Measurements from ENCODE around the gene ITGAE. TPM values are rescaled to one million over a fixed set of nuclear protein-coding genes. Genes with fewer than 3 reads are reported as not detected.

The ITGAE gene
- total and polyA plus RNA-seq, 2 experiments from 2014 or later: 11.7 to 44.9 TPM

DNA sequence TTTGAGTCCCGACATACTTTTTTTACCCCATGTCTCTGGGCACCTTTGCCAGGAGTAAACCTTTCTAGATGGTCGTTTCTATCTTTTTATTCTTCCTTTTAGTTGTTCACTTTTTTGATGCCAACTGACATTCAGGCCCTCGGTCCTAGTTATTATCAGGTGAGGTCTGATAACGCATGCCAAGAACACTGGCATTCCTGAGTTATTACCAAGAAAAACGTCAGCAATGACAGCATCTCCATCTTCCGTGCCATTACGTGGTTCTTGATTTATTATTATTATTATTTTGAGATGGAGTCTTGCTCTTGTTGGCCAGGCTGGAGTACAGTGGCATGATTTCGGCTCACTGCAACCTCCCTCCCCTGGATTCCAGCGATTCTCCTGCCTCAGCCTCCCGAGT, 55.9 kb downstream of the ITGAE start:
- no peaks in the 10 kb centered on the region for H4K20me1 ChIP-seq (replicated peaks; ENCODE audit: insufficient read depth)
- Mint-ChIP-seq H3K4me3 (no peak overlapping the region), H3K9me3 (0 out of 3 replicates have a peak, but pooled peaks cover under 1% of the 10 kb centered on the region), H3K4me1 (peaks cover 5% of the 10 kb centered on the region), H3K36me3 (ENCODE audit: low read depth) (no peaks in the 10 kb centered on the region), H3K27ac (no peak overlapping the region), H3K27me3 (ENCODE audit: insufficient read depth, low read depth, poor library complexity) (peaks cover 12% of the 10 kb centered on the region)
- H3F3A ChIP-seq (replicated peaks; ENCODE audit: low read depth): peaks cover 4% of the 10 kb centered on the region; the same call in 1 of the 2 replicates
- no peaks in the 10 kb centered on the region for H3K9me2 ChIP-seq (ENCODE audit: insufficient read depth)
- no peaks in the 10 kb centered on the region for H3K27me3 ChIP-seq (ENCODE audit: insufficient read depth)
- DNase-seq (ENCODE audit: low spot score) (no peak), ATAC-seq (no peak)
- no peak overlapping the region for H3K27ac ChIP-seq (ENCODE audit: low read depth)
- H3K4me3 ChIP-seq: no peak overlapping the region
- no peak overlapping the region for H2AFZ ChIP-seq
- H3K4me2 ChIP-seq: no peak overlapping the region
- no peaks in the 10 kb centered on the region for H3K79me2 ChIP-seq (replicated peaks; ENCODE audit: insufficient read depth)
- TF ChIP-seq NANOG (IDR thresholded peaks at IDR 0.05; ENCODE audit: borderline replicate concordance): no peak
- TF ChIP-seq ZNF331 (CRISPR knock-in tag; IDR thresholded peaks at IDR 0.05; ENCODE audit: low read depth): no peak
- no peak for TF ChIP-seq EZH2phosphoT487 (IDR thresholded peaks at IDR 0.05; ENCODE audit: unreplicated experiment)
- TF ChIP-seq, protein P1, sequence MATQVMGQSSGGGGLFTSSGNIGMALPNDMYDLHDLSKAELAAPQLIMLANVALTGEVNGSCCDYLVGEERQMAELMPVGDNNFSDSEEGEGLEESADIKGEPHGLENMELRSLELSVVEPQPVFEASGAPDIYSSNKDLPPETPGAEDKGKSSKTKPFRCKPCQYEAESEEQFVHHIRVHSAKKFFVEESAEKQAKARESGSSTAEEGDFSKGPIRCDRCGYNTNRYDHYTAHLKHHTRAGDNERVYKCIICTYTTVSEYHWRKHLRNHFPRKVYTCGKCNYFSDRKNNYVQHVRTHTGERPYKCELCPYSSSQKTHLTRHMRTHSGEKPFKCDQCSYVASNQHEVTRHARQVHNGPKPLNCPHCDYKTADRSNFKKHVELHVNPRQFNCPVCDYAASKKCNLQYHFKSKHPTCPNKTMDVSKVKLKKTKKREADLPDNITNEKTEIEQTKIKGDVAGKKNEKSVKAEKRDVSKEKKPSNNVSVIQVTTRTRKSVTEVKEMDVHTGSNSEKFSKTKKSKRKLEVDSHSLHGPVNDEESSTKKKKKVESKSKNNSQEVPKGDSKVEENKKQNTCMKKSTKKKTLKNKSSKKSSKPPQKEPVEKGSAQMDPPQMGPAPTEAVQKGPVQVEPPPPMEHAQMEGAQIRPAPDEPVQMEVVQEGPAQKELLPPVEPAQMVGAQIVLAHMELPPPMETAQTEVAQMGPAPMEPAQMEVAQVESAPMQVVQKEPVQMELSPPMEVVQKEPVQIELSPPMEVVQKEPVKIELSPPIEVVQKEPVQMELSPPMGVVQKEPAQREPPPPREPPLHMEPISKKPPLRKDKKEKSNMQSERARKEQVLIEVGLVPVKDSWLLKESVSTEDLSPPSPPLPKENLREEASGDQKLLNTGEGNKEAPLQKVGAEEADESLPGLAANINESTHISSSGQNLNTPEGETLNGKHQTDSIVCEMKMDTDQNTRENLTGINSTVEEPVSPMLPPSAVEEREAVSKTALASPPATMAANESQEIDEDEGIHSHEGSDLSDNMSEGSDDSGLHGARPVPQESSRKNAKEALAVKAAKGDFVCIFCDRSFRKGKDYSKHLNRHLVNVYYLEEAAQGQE (IDR thresholded peaks at IDR 0.05; ENCODE audit: unreplicated experiment): no peak
- no peak for TF ChIP-seq ZNF114 (CRISPR knock-in tag; IDR thresholded peaks at IDR 0.05)
- TF ChIP-seq CREB1 (CRISPR knock-in tag; IDR thresholded peaks at IDR 0.05; ENCODE audit: low read depth): no peak
- no peak for TF ChIP-seq ETS1 (IDR thresholded peaks at IDR 0.05)
- no peak for TF ChIP-seq JUNB (IDR thresholded peaks at IDR 0.05; ENCODE audit: unreplicated experiment)
- no peak for TF ChIP-seq POLR2AphosphoS5 (IDR thresholded peaks at IDR 0.05; ENCODE audit: low read depth)
- TF ChIP-seq, protein P2, sequence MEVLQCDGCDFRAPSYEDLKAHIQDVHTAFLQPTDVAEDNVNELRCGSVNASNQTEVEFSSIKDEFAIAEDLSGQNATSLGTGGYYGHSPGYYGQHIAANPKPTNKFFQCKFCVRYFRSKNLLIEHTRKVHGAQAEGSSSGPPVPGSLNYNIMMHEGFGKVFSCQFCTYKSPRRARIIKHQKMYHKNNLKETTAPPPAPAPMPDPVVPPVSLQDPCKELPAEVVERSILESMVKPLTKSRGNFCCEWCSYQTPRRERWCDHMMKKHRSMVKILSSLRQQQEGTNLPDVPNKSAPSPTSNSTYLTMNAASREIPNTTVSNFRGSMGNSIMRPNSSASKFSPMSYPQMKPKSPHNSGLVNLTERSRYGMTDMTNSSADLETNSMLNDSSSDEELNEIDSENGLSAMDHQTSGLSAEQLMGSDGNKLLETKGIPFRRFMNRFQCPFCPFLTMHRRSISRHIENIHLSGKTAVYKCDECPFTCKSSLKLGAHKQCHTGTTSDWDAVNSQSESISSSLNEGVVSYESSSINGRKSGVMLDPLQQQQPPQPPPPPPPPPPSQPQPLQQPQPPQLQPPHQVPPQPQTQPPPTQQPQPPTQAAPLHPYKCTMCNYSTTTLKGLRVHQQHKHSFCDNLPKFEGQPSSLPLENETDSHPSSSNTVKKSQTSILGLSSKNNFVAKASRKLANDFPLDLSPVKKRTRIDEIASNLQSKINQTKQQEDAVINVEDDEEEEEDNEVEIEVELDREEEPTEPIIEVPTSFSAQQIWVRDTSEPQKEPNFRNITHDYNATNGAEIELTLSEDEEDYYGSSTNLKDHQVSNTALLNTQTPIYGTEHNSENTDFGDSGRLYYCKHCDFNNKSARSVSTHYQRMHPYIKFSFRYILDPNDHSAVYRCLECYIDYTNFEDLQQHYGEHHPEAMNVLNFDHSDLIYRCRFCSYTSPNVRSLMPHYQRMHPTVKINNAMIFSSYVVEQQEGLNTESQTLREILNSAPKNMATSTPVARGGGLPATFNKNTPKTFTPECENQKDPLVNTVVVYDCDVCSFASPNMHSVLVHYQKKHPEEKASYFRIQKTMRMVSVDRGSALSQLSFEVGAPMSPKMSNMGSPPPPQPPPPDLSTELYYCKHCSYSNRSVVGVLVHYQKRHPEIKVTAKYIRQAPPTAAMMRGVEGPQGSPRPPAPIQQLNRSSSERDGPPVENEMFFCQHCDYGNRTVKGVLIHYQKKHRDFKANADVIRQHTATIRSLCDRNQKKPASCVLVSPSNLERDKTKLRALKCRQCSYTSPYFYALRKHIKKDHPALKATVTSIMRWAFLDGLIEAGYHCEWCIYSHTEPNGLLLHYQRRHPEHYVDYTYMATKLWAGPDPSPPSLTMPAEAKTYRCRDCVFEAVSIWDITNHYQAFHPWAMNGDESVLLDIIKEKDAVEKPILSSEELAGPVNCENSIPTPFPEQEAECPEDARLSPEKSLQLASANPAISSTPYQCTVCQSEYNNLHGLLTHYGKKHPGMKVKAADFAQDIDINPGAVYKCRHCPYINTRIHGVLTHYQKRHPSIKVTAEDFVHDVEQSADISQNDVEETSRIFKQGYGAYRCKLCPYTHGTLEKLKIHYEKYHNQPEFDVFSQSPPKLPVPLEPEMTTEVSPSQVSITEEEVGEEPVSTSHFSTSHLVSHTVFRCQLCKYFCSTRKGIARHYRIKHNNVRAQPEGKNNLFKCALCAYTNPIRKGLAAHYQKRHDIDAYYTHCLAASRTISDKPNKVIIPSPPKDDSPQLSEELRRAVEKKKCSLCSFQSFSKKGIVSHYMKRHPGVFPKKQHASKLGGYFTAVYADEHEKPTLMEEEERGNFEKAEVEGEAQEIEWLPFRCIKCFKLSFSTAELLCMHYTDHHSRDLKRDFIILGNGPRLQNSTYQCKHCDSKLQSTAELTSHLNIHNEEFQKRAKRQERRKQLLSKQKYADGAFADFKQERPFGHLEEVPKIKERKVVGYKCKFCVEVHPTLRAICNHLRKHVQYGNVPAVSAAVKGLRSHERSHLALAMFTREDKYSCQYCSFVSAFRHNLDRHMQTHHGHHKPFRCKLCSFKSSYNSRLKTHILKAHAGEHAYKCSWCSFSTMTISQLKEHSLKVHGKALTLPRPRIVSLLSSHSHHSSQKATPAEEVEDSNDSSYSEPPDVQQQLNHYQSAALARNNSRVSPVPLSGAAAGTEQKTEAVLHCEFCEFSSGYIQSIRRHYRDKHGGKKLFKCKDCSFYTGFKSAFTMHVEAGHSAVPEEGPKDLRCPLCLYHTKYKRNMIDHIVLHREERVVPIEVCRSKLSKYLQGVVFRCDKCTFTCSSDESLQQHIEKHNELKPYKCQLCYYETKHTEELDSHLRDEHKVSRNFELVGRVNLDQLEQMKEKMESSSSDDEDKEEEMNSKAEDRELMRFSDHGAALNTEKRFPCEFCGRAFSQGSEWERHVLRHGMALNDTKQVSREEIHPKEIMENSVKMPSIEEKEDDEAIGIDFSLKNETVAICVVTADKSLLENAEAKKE (CRISPR knock-in tag; IDR thresholded peaks at IDR 0.05): no peak
- TF ChIP-seq STAT1 (IDR thresholded peaks at IDR 0.05; ENCODE audit: unreplicated experiment): no peak
- TF ChIP-seq, protein P3, sequence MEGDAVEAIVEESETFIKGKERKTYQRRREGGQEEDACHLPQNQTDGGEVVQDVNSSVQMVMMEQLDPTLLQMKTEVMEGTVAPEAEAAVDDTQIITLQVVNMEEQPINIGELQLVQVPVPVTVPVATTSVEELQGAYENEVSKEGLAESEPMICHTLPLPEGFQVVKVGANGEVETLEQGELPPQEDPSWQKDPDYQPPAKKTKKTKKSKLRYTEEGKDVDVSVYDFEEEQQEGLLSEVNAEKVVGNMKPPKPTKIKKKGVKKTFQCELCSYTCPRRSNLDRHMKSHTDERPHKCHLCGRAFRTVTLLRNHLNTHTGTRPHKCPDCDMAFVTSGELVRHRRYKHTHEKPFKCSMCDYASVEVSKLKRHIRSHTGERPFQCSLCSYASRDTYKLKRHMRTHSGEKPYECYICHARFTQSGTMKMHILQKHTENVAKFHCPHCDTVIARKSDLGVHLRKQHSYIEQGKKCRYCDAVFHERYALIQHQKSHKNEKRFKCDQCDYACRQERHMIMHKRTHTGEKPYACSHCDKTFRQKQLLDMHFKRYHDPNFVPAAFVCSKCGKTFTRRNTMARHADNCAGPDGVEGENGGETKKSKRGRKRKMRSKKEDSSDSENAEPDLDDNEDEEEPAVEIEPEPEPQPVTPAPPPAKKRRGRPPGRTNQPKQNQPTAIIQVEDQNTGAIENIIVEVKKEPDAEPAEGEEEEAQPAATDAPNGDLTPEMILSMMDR (conservative IDR thresholded peaks at IDR 0.05; ENCODE audit: low read depth in 2 of 2): no peak
- no peaks in the 10 kb centered on the region for H3K36me3 ChIP-seq (ENCODE audit: insufficient read depth)
- H3K4me1 ChIP-seq (ENCODE audit: insufficient read depth): peaks cover 3% of the 10 kb centered on the region; the same call in 1 of the 2 replicates

Measured in GM23338 (cell line).